Fibroblast of lung (primary cell): Measurements from ENCODE around the gene GIGYF2. TPM values are rescaled to one million over a fixed set of nuclear protein-coding genes. Genes with fewer than 3 reads are reported as not detected.
"Not testable (repeated sequence)": the region's sequence is repeated elsewhere in the genome, so short reads cannot be mapped to it uniquely, and the experiment has no call there.

Source experiments
- DNase-seq, 2 donors: peaks; one replicate each; pipeline versions ENCODE4 v3.0.0 to v3.0.0-alpha.2; 2010; ENCODE audit warnings: low read depth in 2 of 2
- H2AFZ ChIP-seq: 2 replicates; pipeline ENCODE4 v1.5.1; 2012; ENCODE audit warnings: low read length, control low read depth, inconsistent platforms
- H3K27ac ChIP-seq: 2 replicates; pipeline ENCODE4 v1.5.1; 2011; ENCODE audit warnings: low read length, control low read depth; ENCODE audit not compliant: insufficient read depth
- H3K27me3 ChIP-seq: 2 replicates; pipeline ENCODE4 v1.5.1; 2011; ENCODE audit warnings: mild to moderate bottlenecking, low read length; ENCODE audit not compliant: control insufficient read depth, insufficient read depth
- H3K36me3 ChIP-seq: 2 replicates; pipeline ENCODE4 v1.5.1; 2011; ENCODE audit warnings: low read length; ENCODE audit not compliant: control insufficient read depth, insufficient read depth
- H3K4me1 ChIP-seq: 2 replicates; pipeline ENCODE4 v1.5.1; 2011; ENCODE audit warnings: low read length; ENCODE audit not compliant: control insufficient read depth, insufficient read depth; ENCODE audit errors: extremely low read depth
- H3K4me2 ChIP-seq: 2 replicates; pipeline ENCODE4 v1.5.1; 2011; ENCODE audit warnings: low read length, control low read depth; ENCODE audit not compliant: insufficient read depth; ENCODE audit errors: extremely low read depth
- H3K4me3 ChIP-seq, 4 experiments: fragments of 200-600 bp in 1 of 4; sonication (generic) in 1 of 4; replicated peaks in 1 of 4; 2 replicates each; pipeline ENCODE4 v1.5.1; 2011 to 2016; ENCODE audit warnings: low read length in 4 of 4, low read depth in 3 of 4, mild to moderate bottlenecking in 3 of 4, control low read depth in 2 of 4, inconsistent platforms in 1 of 4, mixed read lengths in 1 of 4; ENCODE audit not compliant: insufficient read depth in 1 of 4; ENCODE audit errors: control extremely low read depth in 1 of 4
- H3K79me2 ChIP-seq: 2 replicates; pipeline ENCODE4 v1.5.1; 2012; ENCODE audit warnings: mild to moderate bottlenecking, low read length, inconsistent platforms; ENCODE audit not compliant: control insufficient read depth, insufficient read depth
- H3K9ac ChIP-seq: 2 replicates; pipeline ENCODE4 v1.5.1; 2011; ENCODE audit warnings: mild to moderate bottlenecking, low read length, control low read depth; ENCODE audit not compliant: insufficient read depth
- H3K9me3 ChIP-seq: 2 replicates; pipeline ENCODE4 v1.5.1; 2012; ENCODE audit warnings: low read depth, low read length; ENCODE audit not compliant: control insufficient read depth, insufficient read depth
- H4K20me1 ChIP-seq: 2 replicates; pipeline ENCODE4 v1.5.1; 2011; ENCODE audit warnings: low read length; ENCODE audit not compliant: control insufficient read depth, insufficient read depth; ENCODE audit errors: extremely low read depth
- EZH2 ChIP-seq: IDR thresholded peaks from 2 replicates; pipeline ENCODE4 v1.5.1; 2012; ENCODE audit warnings: low read length, control low read depth, mild to moderate bottlenecking; ENCODE audit errors: missing control alignments
- polyA plus RNA-seq, 2 donors: library from polyadenylated mRNA; depleted of rRNA in 1 of 2; stranded (reverse) in 1 of 2; unstranded in 1 of 2; fragments of >200 nt; gene quantifications; 2 replicates each; pipeline ENCODE4 v1.2.1, GENCODE V29; 2011 to 2012; ENCODE audit warnings: missing spikeins in 1 of 2
- total RNA-seq: library from RNA; depleted of rRNA; stranded (reverse); fragments of >200 nt; gene quantifications from 2 replicates; pipeline ENCODE4 v1.2.1, GENCODE V29; 2014
- TF ChIP-seq, protein P1 (sequence below), 2 donors: IDR thresholded peaks in 1 of 2; conservative IDR thresholded peaks in 1 of 2; 1 replicate in 1 of 2; 2 replicates in 1 of 2; pipeline ENCODE4 v1.5.1; 2011 to 2012; ENCODE audit warnings: low read length in 2 of 2, control low read depth in 1 of 2, inconsistent platforms in 1 of 2, low read depth in 1 of 2, mild to moderate bottlenecking in 1 of 2

GIGYF2 gene
- total and polyA plus RNA-seq, 2 donors (not counting 1 experiment from before 2014, with no cell fraction given), result 31.1 to 64.7 TPM

DNA sequence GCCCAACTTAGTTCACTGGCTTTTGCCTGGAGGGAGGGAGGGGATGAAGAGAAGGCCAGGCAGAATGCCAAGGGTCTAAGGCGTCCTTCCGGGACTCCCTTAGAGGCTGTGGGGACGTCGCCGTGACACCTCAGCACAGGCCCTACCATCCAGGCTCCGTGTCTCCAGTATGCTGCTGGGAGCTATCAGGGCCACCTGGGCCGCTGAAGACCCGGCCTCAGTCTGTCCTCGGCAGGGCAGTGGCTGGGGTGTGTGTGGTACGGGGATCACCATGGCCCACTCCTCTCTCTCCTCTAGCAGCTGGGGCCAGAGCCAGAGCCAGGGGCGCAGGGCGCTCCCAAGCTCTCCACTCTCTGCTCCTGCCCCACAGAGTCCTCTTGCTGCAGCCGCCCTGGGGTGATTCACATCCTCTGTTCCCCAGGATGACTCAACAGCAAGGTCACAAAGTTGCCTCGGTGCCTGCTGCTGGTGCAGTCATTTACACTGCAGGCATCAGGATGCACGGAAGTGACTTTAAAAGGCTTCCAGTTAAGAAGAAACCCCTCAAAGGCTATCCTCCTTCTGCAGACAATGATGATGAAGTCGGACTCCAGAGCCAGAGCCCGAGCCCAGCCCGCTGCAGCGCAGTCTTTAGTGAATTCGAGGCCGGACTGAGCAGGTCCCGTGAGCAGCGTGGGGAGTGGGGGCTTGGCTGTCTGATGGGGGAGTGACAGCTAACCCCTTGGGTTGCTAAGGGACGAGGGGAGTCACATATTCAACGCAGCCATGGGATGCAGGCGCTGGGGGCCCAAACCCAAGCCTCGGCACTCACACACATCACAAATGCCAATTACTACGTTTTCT lies 204.8 kb downstream of the GIGYF2 start:
- Histone ChIP-seq H4K20me1 (no peaks in the 10 kb centered on the region), H3K9me3 (no peaks in the 10 kb centered on the region), H3K4me2 (peak overlapping the region; percentile 78), H3K27me3 (no peaks in the 10 kb centered on the region), H3K4me1 (peaks cover 15% of the 10 kb centered on the region), H3K4me3 (peak overlapping the region in 1 of 4 experiments; percentile 7), H2AFZ (peak overlapping the region; percentile 80), H3K36me3 (peaks cover 2% of the 10 kb centered on the region), H3K27ac (peak overlapping the region; percentile 96), H3K9ac (peak overlapping the region; percentile 62), H3K79me2 (no peaks in the 10 kb centered on the region)
- TF ChIP-seq, protein P1, sequence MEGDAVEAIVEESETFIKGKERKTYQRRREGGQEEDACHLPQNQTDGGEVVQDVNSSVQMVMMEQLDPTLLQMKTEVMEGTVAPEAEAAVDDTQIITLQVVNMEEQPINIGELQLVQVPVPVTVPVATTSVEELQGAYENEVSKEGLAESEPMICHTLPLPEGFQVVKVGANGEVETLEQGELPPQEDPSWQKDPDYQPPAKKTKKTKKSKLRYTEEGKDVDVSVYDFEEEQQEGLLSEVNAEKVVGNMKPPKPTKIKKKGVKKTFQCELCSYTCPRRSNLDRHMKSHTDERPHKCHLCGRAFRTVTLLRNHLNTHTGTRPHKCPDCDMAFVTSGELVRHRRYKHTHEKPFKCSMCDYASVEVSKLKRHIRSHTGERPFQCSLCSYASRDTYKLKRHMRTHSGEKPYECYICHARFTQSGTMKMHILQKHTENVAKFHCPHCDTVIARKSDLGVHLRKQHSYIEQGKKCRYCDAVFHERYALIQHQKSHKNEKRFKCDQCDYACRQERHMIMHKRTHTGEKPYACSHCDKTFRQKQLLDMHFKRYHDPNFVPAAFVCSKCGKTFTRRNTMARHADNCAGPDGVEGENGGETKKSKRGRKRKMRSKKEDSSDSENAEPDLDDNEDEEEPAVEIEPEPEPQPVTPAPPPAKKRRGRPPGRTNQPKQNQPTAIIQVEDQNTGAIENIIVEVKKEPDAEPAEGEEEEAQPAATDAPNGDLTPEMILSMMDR (conservative IDR thresholded peaks at IDR 0.05 in 1 of 2, IDR thresholded peaks at IDR 0.05 in 1 of 2; ENCODE audit: low read depth in 1 of 2, low read length in 2 of 2), result no peak
- TF ChIP-seq EZH2, result no peak
- DNase-seq, result peak; percentile 88 to 93

DNA sequence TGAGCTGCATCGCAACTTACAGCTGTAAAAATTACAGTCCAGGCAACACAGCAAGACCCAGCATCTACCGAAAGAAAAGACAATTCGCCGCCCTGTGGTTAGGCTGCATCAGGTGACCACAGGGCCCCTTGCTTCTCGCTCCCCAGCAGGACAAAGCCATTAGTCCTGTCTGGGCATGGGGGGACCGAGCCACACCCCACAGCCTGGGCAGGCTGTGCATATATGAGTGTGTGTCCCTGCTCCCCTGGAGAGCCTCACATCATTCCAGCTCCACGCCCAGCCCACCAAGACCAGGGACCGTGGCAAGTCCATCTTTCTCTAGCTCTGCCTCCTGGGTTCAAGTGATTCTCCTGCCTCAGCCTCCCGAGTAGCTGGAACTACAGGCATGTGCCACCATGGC lies 206.9 kb downstream of the GIGYF2 start:
- Histone ChIP-seq H2AFZ (no peak overlapping the region), H3K27ac (no peak overlapping the region), H3K9me3 (no peaks in the 10 kb centered on the region), H3K79me2 (no peaks in the 10 kb centered on the region), H3K9ac (no peak overlapping the region), H3K4me2 (no peak overlapping the region), H3K4me1 (peaks cover 12% of the 10 kb centered on the region), H4K20me1 (no peaks in the 10 kb centered on the region), H3K27me3 (no peaks in the 10 kb centered on the region), H3K4me3 (no peak overlapping the region), H3K36me3 (no peaks in the 10 kb centered on the region)
- no peak for DNase-seq
- TF ChIP-seq EZH2, result no peak
- TF ChIP-seq, protein P1 (conservative IDR thresholded peaks at IDR 0.05 in 1 of 2, IDR thresholded peaks at IDR 0.05 in 1 of 2; ENCODE audit: low read depth in 1 of 2, low read length in 2 of 2), result no peak

DNA sequence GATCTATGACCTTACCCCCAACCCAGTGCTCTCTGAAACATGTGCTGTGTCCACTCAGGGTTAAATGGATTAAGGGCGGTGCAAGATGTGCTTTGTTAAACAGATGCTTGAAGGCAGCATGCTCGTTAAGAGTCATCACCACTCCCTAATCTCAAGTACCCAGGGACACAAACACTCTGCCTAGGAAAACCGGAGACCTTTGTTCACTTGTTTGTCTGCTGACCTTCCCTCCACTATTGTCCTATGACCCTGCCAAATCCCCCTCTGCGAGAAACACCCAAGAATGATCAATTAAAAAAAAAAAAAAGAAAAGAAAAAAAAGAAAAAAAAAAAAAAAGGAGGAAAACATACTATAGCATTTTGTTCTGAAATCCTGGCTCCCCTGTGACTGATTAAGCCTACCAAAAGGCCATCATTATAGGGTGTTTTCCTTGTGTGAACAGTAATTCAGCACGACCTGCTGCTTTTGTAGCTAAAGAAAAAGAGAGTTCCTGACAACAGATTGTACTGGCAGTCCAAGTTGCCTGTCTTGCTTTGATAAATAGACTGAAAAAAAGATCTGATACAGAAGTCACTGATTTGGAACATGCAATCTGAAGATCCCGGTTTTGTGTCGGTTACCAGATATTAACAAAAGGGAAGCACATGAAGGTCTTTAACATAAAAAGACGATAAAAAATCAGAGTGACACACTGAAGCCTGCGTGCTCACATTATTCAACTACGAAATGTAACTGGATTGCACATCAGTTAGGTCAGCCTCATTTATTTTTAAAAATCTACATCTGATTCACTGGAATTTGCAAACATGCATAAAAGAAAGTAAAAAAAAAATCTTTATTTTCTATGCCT lies 210.0 kb downstream of the GIGYF2 start:
- not testable (repeated sequence) for H2AFZ ChIP-seq, H3K27ac ChIP-seq, H3K4me2 ChIP-seq, H3K4me1 ChIP-seq, H4K20me1 ChIP-seq, H3K79me2 ChIP-seq, H3K36me3 ChIP-seq, H3K9me3 ChIP-seq, DNase-seq, H3K4me3 ChIP-seq, H3K9ac ChIP-seq, H3K27me3 ChIP-seq

DNA sequence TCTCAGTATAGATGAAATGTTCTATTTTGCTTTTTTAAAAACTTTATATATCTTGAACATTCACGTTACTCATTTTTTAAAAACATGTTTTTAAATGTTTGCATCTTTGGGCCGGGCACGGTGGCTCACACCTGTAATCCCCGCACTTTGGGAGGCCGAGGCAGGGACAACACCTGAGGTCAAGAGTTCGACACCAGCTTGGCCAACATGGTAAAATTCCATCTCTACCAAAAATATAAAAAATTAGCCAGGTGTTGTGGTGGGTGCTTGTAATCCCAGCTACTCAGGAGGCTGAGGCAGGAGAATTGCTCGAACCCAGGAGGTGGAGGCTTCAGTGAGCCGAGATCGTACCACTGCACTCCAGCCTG lies 210.6 kb downstream of the GIGYF2 start:
- H3K27ac ChIP-seq, result not testable (repeated sequence)

More for the DNA sequence above, 210.6 kb downstream of the GIGYF2 start:
- not testable (repeated sequence) for H3K27me3 ChIP-seq, H3K4me2 ChIP-seq, H3K36me3 ChIP-seq, H3K79me2 ChIP-seq, H3K9me3 ChIP-seq, H4K20me1 ChIP-seq, DNase-seq, H3K4me1 ChIP-seq, H3K4me3 ChIP-seq, H2AFZ ChIP-seq, H3K9ac ChIP-seq
